ENCODE results near the gene DMPK. TPM values are rescaled to one million over a fixed set of nuclear protein-coding genes. Genes with fewer than 3 reads are reported as not detected.
"Not testable (repeated sequence)": the region's sequence is repeated elsewhere in the genome, so short reads cannot be mapped to it uniquely, and the experiment has no call there.

DMPK gene
- total and polyA plus RNA-seq, 4 experiments from 2014 or later: 1.3 to 32.9 (median 30.8) TPM; not detected in 1

GRCh38 chr19:45752639-45753038 lies 29.7 kb downstream of the DMPK start:
- CTCF ChIA-PET (ENCODE audit: partially characterized antibody): interaction anchor here (0.7 to 2.4 kb wide), 2 partner anchors 43 to 47 kb away, joined by 5 to 9 read pairs; no protein-coding TSS in a partner anchor
- no peaks in the 10 kb centered on the region for H3K36me3 ChIP-seq (ENCODE audit: insufficient read depth, low read length)
- no peaks in the 10 kb centered on the region for H3K4me1 ChIP-seq (ENCODE audit: insufficient read depth, low read length)
- no peaks in the 10 kb centered on the region for H3K9me3 ChIP-seq (ENCODE audit: control insufficient read depth in 1 of 2, low read length in 2 of 2)
- H3K4me3 ChIP-seq (ENCODE audit: low read length in 2 of 2): no peak overlapping the region
- DNase-seq: no peak
- H3K27ac ChIP-seq (ENCODE audit: low read depth, low read length): no peak overlapping the region
- no peaks in the 10 kb centered on the region for H3K27me3 ChIP-seq (ENCODE audit: insufficient read depth, low read length)
- Mint-ChIP-seq H3K27me3 (peaks cover under 1 to 2% of the 10 kb centered on the region in 2 donors), H3K9me3 (no peaks in the 10 kb centered on the region), H3K4me3 (no peak overlapping the region), H3K27ac (no peak overlapping the region), H3K36me3 (no peaks in the 10 kb centered on the region), H3K4me1 (peaks cover 0 to 2% (median 0%) of the 10 kb centered on the region in 4 donors)
- intact Hi-C loops (cut with micrococcal nuclease): no loop called here
- POLR2A ChIA-PET (ENCODE audit: partially characterized antibody): no interaction called here

GRCh38 chr19:45751483-45751882 lies 30.8 kb downstream of the DMPK start:
- H3K4me3 Mint-ChIP-seq; H3K27me3 Mint-ChIP-seq; H3K36me3 Mint-ChIP-seq; CTCF ChIA-PET (ENCODE audit: partially characterized antibody); intact Hi-C loops (cut with micrococcal nuclease); H3K4me1 Mint-ChIP-seq; H3K9me3 ChIP-seq (ENCODE audit: control insufficient read depth in 1 of 2, low read length in 2 of 2); H3K27ac ChIP-seq (ENCODE audit: low read depth, low read length); H3K9me3 Mint-ChIP-seq; DNase-seq; H3K27me3 ChIP-seq (ENCODE audit: insufficient read depth, low read length); POLR2A ChIA-PET (ENCODE audit: partially characterized antibody); H3K36me3 ChIP-seq (ENCODE audit: insufficient read depth, low read length); H3K4me1 ChIP-seq (ENCODE audit: insufficient read depth, low read length); H3K27ac Mint-ChIP-seq; H3K4me3 ChIP-seq (ENCODE audit: low read length in 2 of 2): not testable (repeated sequence)

GRCh38 chr19:45747513-45747912 lies 34.8 kb downstream of the DMPK start:
- POLR2A ChIA-PET (ENCODE audit: partially characterized antibody): no interaction called here

GRCh38 chr19:45746866-45747265 lies 35.4 kb downstream of the DMPK start:
- H3K27ac ChIP-seq (ENCODE audit: low read depth, low read length): no peak overlapping the region
- H3K9me3 Mint-ChIP-seq: no peaks in the 10 kb centered on the region
- ChIA-PET POLR2A (ENCODE audit: partially characterized antibody) (no interaction called here), CTCF (ENCODE audit: partially characterized antibody) (no interaction called here)
- no peaks in the 10 kb centered on the region for H3K9me3 ChIP-seq (ENCODE audit: control insufficient read depth in 1 of 2, low read length in 2 of 2)
- no peak overlapping the region for H3K4me3 Mint-ChIP-seq
- no peaks in the 10 kb centered on the region for H3K27me3 ChIP-seq (ENCODE audit: insufficient read depth, low read length)
- no peak overlapping the region for H3K4me3 ChIP-seq (ENCODE audit: low read length in 2 of 2)
- intact Hi-C loops (cut with micrococcal nuclease): no loop called here
- no peaks in the 10 kb centered on the region for H3K36me3 Mint-ChIP-seq
- no peaks in the 10 kb centered on the region for H3K4me1 Mint-ChIP-seq
- no peak overlapping the region for H3K27ac Mint-ChIP-seq
- no peaks in the 10 kb centered on the region for H3K36me3 ChIP-seq (ENCODE audit: insufficient read depth, low read length)
- H3K27me3 Mint-ChIP-seq: peaks cover 6 to 8% of the 10 kb centered on the region in 2 donors
- DNase-seq: no peak
- H3K4me1 ChIP-seq (ENCODE audit: insufficient read depth, low read length): no peaks in the 10 kb centered on the region

More at GRCh38 chr19:45747513-45747912, 34.8 kb downstream of the DMPK start:
- no peaks in the 10 kb centered on the region for H3K36me3 Mint-ChIP-seq
- H3K27me3 ChIP-seq (ENCODE audit: insufficient read depth, low read length): no peaks in the 10 kb centered on the region
- no peaks in the 10 kb centered on the region for H3K4me1 ChIP-seq (ENCODE audit: insufficient read depth, low read length)
- no peak overlapping the region for H3K4me3 Mint-ChIP-seq
- H3K36me3 ChIP-seq (ENCODE audit: insufficient read depth, low read length): no peaks in the 10 kb centered on the region
- H3K27me3 Mint-ChIP-seq: peaks cover 6 to 7% of the 10 kb centered on the region in 2 donors
- no peak for DNase-seq
- no peaks in the 10 kb centered on the region for H3K4me1 Mint-ChIP-seq
- peak overlapping the region in 1 of 7 donors; percentile 30 for H3K27ac Mint-ChIP-seq
- CTCF ChIA-PET (ENCODE audit: partially characterized antibody): no interaction called here
- H3K9me3 ChIP-seq (ENCODE audit: control insufficient read depth in 1 of 2, low read length in 2 of 2): no peaks in the 10 kb centered on the region
- no peak overlapping the region for H3K27ac ChIP-seq (ENCODE audit: low read depth, low read length)
- no peak overlapping the region for H3K4me3 ChIP-seq (ENCODE audit: low read length in 2 of 2)
- no peaks in the 10 kb centered on the region for H3K9me3 Mint-ChIP-seq
- intact Hi-C loops (cut with micrococcal nuclease): no loop called here

DNA sequence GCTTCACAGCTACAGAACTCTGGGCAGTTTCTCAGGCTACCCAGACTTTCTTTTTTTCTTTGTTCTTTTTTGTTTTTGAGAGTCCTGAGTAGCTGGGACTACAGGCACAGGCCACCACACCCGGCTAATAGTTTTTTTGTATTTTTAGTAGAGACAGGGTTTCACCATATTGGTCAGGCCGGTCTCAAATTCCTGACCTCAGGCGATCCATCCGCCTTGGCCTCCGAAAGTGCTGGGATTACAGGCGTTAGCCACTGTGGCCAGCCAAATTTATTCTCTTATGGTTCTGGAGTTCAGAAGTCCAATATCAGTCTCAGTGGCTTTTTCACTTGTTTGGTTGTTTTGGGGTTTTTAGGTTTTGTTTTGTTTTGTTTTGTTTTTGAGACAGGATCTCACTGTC lies 36.7 kb downstream of the DMPK start:
- no peaks in the 10 kb centered on the region for H3K27me3 ChIP-seq (ENCODE audit: insufficient read depth, low read length)
- Mint-ChIP-seq H3K27me3 (peaks cover 6 to 8% of the 10 kb centered on the region in 2 donors), H3K4me1 (no peaks in the 10 kb centered on the region), H3K36me3 (no peaks in the 10 kb centered on the region), H3K27ac (no peak overlapping the region), H3K4me3 (no peak overlapping the region), H3K9me3 (no peaks in the 10 kb centered on the region)
- CTCF ChIA-PET (ENCODE audit: partially characterized antibody): no interaction called here
- no peaks in the 10 kb centered on the region for H3K9me3 ChIP-seq (ENCODE audit: control insufficient read depth in 1 of 2, low read length in 2 of 2)
- no peak overlapping the region for H3K27ac ChIP-seq (ENCODE audit: low read depth, low read length)
- no peaks in the 10 kb centered on the region for H3K36me3 ChIP-seq (ENCODE audit: insufficient read depth, low read length)
- POLR2A ChIA-PET (ENCODE audit: partially characterized antibody): no interaction called here
- no peak overlapping the region for H3K4me3 ChIP-seq (ENCODE audit: low read length in 2 of 2)
- intact Hi-C loops (cut with micrococcal nuclease): no loop called here
- no peaks in the 10 kb centered on the region for H3K4me1 ChIP-seq (ENCODE audit: insufficient read depth, low read length)
- no peak for DNase-seq

- no peaks in the 10 kb centered on the region for H3K9me3 Mint-ChIP-seq
- H3K27ac ChIP-seq (ENCODE audit: low read depth, low read length): no peak overlapping the region
- no peaks in the 10 kb centered on the region for H3K9me3 ChIP-seq (ENCODE audit: control insufficient read depth in 1 of 2, low read length in 2 of 2)
- CTCF ChIA-PET (ENCODE audit: partially characterized antibody): interaction anchor here (0.6 kb wide), 1 partner anchor 517 kb away, joined by 5 read pairs; no protein-coding TSS in a partner anchor
- no peaks in the 10 kb centered on the region for H3K27me3 ChIP-seq (ENCODE audit: insufficient read depth, low read length)
- no peak overlapping the region for H3K27ac Mint-ChIP-seq
- H3K4me1 Mint-ChIP-seq: no peaks in the 10 kb centered on the region
- H3K4me3 ChIP-seq (ENCODE audit: low read length in 2 of 2): no peak overlapping the region
- H3K36me3 Mint-ChIP-seq: no peaks in the 10 kb centered on the region
- no peaks in the 10 kb centered on the region for H3K36me3 ChIP-seq (ENCODE audit: insufficient read depth, low read length)
- no peak overlapping the region for H3K4me3 Mint-ChIP-seq
- no peaks in the 10 kb centered on the region for H3K4me1 ChIP-seq (ENCODE audit: insufficient read depth, low read length)
- H3K27me3 Mint-ChIP-seq: peaks cover 10 to 12% of the 10 kb centered on the region in 2 donors
- no peak for DNase-seq
- intact Hi-C loops (cut with micrococcal nuclease): no loop called here
- POLR2A ChIA-PET (ENCODE audit: partially characterized antibody): no interaction called here
Measured at GRCh38 chr19:45742969-45743368, 39.3 kb downstream of the DMPK start.

- intact Hi-C loops (cut with micrococcal nuclease): no loop called here
- peaks cover 7 to 8% of the 10 kb centered on the region in 2 donors for H3K27me3 Mint-ChIP-seq
- ChIA-PET POLR2A (ENCODE audit: partially characterized antibody) (interaction anchor here (0.6 kb wide), 1 partner anchor 32 kb away, joined by 3 read pairs; no protein-coding TSS in a partner anchor), CTCF (ENCODE audit: partially characterized antibody) (no interaction called here)
- no peak for DNase-seq
- Histone ChIP-seq H3K27me3 (ENCODE audit: insufficient read depth, low read length) (no peaks in the 10 kb centered on the region), H3K4me3 (ENCODE audit: low read length in 2 of 2) (no peak overlapping the region), H3K4me1 (ENCODE audit: insufficient read depth, low read length) (no peaks in the 10 kb centered on the region), H3K27ac (ENCODE audit: low read depth, low read length) (no peak overlapping the region), H3K36me3 (ENCODE audit: insufficient read depth, low read length) (no peaks in the 10 kb centered on the region), H3K9me3 (ENCODE audit: control insufficient read depth in 1 of 2, low read length in 2 of 2) (no peaks in the 10 kb centered on the region)
- H3K4me1 Mint-ChIP-seq: no peaks in the 10 kb centered on the region
- no peak overlapping the region for H3K4me3 Mint-ChIP-seq
- no peaks in the 10 kb centered on the region for H3K9me3 Mint-ChIP-seq
- peak overlapping the region in 1 of 7 donors; percentile 31 for H3K27ac Mint-ChIP-seq
- H3K36me3 Mint-ChIP-seq: no peaks in the 10 kb centered on the region
Measured at GRCh38 chr19:45739498-45740439, 42.5 kb downstream of the DMPK start.

Data from CD4-positive, alpha-beta memory T cell (primary cell).